Stimulated activated CD4-positive, alpha-beta T cell treated with anti-CD3 and anti-CD28 coated beads, Interleukin-2, amount 100 ng/mL, for 48 hours (primary cell): ENCODE results near the gene PHLPP2.

Experiments used
- DNase-seq, 2 donors: peaks; one replicate each; pipeline ENCODE4 v3.0.0-alpha.2; 2020

PHLPP2 gene

GRCh38 chr16:71669926-71670536 lies 54.5 kb downstream of the PHLPP2 start:
- no peak for DNase-seq

DNA sequence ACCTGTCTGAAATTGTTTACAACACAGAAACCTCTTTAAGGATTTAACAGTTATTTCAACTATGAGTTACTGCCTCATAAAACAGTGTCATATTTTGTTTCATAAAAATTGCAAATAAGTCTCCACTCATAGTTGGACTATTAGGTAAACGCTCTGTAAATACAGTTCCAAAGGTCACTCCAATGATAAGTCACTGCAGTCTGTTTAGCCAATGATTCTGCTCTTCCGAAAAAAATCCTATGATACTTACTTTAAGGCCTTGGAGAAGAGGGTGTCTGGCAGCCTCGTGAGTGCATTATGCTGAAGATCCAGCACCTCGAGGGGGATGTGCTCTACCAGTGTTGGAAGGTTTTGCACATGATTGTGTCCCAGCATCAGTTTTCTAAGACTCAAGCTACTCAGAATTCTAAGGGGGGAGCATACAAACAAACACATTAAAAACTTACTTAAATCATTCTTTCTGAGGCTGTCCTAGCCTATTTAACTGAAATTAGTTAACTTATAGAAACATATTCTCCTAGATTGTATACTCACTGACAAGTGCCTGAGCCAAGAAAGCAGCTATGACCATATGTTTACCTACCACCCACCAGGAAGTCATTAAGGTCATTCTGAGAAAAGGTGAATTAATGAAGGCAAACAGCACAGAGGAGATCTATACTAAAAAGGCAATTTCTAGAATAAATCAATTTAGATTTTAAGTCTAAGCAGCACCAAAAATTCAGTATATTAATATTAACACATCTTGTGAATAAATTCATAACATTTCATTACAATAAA lies 57.4 kb downstream of the PHLPP2 start:
- no peak for DNase-seq

- no peak for DNase-seq
Observed at GRCh38 chr16:71666264-71666663, 58.2 kb downstream of the PHLPP2 start.

- no peak for DNase-seq
Observed at GRCh38 chr16:71659471-71659870, 65.0 kb downstream of the PHLPP2 start.

DNA sequence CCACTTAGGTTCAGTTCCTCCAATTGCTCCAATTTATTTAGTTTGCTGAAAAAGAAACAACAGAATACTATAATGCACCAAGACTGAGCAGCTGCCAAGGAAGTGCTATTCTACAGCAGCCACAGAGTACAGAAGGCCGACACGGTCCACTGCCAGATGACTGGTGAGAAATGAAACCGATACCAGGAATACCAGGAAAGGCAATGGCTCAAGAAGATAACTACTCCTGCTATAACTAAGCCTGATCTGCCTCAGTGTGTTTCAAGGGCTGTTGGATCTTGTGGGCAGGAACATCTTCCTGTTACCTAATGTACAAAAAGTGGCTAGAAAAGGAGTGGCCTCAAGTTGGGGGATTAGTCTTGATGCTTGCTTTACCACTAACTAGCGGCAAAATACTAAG lies 65.7 kb downstream of the PHLPP2 start:
- no peak for DNase-seq

DNA sequence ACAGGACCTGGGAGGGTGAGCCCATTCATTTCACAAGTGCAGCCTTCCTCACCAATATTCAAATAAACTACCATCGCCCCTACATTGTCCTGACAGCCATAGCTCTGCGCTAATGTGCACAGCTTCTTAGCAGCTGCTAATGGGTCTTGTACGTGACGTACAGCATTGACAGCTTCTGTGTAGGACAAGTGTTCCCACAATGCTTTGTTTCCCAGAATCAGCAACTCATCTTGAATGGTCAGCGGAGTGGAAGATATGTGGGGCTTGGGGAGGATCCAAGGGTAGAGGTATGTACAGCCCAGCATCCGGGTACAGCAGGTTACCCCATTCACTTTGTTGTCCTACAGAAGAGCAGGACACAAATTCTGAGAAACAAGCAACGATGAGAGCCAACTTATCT lies 74.8 kb downstream of the PHLPP2 start:
- no peak for DNase-seq

DNA sequence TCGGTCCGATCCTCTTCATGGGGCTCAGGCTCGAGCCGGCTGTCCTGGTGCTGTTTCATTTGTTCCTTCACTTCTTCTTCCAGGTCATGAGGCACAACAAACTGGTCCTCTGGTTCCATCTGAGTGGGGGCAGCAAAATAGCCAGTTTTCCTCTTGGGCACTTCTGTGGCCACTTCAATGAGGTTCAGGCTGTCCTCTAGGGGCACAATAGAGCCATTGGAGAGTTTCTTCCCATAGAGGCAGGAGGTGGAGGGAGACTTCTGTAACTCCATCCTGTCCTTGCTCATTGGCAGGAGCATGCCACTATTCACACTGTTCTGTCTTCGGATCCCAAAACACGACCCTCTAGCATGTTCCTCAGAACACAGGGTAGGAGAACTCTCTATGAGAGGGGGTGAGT lies 75.6 kb downstream of the PHLPP2 start:
- DNase-seq, result no peak

DNA sequence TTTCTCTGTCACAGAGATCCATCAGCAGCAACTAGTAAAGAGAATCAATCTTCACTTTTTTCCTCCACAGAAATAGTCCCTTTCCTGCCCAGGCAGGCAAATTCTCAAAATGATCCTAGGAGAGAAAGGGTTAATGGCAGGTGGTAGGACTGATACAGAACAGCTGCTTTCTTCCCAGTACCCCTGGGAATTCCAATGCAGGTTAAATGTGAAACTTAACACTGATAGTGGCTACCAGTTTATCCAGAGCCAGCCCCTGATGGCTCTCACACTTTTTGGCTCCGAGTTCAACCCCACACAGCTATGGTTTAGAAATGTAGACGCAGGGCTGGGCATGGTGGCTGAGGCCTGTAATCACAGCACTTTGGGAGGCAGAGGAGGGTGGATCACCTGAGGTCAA lies 76.3 kb downstream of the PHLPP2 start:
- no peak for DNase-seq

- no peak for DNase-seq
Observed at GRCh38 chr16:71647391-71647790, 77.1 kb downstream of the PHLPP2 start.

- no peak for DNase-seq
Observed at GRCh38 chr16:71645450-71645849, 79.1 kb downstream of the PHLPP2 start.

DNA sequence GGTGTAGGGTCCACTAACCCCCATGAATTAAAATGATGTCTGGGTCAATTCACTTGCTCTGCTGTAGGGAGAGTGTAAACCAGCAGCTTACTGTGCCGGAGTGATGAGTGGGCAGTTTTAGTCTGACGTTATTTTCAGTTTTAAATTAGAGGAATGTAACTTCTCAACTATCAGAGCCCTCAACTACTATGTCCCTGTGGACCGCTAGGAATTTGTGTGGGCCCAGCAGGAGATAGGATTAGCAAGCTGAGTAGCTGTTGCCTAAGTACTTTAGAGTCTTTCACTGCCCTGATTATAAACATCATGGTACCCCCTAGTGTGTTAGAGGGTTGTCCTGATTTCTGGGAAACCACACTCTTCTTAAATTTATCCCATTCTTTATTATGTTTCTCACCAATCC lies 87.1 kb downstream of the PHLPP2 start:
- no peak for DNase-seq

DNA sequence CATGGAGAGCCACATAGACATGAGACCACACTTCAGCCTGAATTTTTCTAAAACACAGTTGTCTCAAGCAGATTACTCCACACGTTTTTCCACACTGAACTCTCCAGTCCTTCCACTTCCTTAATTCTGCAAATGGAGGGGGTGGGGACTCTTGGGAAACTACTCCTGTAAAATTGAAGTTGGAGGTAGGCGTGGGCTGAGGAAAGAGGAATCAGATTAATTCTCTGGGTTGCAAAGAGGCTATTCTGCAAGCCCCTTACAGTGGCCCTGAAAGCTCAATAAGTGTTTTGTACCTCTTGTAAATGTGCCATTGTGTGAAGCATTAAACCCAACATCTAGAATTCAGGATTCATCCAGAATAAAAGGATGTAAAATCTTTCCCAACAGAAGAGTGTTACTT lies 88.9 kb downstream of the PHLPP2 start:
- no peak for DNase-seq

GRCh38 chr16:71631776-71632175 lies 92.7 kb downstream of the PHLPP2 start:
- DNase-seq, result no peak

DNA sequence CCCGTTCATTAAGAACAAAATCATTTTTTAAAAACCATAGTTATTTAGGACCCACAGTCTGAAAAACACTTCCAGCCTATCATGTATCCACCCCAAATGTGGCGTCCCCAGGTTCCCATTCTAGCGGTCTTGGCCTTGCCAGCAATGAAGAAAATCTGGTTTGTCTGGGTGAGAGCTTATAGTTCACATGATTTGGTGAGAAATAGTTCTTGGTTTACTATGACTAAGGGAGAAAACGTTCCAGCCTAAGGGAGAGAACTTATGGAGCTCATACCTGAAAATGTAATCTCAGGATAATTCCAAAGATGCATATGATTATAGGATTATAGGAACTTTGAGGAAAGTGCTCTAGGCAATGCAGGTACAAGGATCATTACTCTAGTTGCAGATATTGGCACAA lies 93.7 kb downstream of the PHLPP2 start:
- no peak for DNase-seq

GRCh38 chr16:71629278-71630016 lies 95.1 kb downstream of the PHLPP2 start:
- no peak for DNase-seq

- no peak for DNase-seq
Observed at GRCh38 chr16:71628810-71629209, 95.7 kb downstream of the PHLPP2 start.

- no peak for DNase-seq
Observed at GRCh38 chr16:71627731-71628181, 96.7 kb downstream of the PHLPP2 start.

DNA sequence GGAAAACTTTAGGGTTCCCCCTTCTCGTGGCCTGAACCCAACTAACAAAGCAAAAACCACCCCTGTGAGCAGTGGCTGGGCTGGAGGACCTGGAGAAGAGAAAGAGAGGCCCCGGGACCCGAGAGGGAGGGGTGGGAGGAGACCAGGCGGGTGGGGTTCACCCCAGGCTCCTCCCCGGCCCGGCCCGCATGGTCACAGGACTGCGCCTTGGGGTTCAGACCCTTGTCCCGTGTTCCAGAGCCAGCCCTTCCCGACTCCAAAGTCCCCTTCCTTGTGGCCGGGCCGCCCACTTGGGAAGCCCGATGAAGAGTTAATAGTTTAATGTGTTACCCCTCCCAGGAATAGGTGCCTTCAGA lies 97.7 kb downstream of the PHLPP2 start:
- DNase-seq, result no peak

- DNase-seq, result no peak
Observed at GRCh38 chr16:71626018-71626857, 98.3 kb downstream of the PHLPP2 start, which contains the start of gene MARVELD3. Gene MARVELD3 (plus strand): TSS chr16:71626184. CDS start chr16:71626230, 46 bp downstream.

DNA sequence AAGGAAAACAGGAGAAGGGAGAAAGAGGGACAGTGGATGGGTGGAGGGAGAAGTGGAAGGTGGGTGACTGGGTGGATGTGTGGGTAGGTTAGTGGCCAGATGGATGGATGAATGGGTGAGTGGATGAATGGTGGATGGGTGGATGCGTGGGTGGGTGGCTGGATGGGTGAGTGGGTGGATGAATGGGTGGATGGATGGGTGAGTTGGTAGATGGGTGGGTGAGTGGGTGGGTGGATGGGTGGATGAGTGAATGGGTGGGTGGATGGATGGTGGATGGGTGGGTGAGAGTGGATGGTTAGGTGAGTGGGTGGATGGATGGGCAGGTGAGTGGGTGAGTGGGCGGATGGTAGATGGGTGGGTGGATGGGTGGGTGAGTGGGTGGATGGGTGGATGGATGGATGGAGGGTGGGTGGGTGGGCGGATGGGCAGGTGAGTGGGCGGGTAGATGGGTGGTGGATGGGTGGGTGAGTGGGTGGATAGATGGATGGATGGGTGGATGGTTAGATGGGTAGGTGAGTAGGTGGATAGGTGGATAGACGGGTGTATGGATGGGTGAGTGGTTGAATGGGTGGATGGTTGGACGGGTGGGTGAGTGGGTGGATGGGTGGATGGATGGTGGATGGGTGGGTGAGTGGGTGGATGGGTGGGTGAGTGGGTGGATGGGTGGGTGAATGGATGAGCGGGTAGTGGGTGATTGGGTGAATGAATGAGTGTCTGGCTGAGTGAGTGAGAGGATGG lies 99.2 kb downstream of the PHLPP2 start:
- DNase-seq, result no peak

GRCh38 chr16:71623597-71623996 lies 100.9 kb downstream of the PHLPP2 start:
- no peak for DNase-seq

- no peak for DNase-seq
Observed at GRCh38 chr16:71622088-71622487, 102.4 kb downstream of the PHLPP2 start.
